ENCODE data around the gene CSGALNACT2.

CSGALNACT2 gene

DNA sequence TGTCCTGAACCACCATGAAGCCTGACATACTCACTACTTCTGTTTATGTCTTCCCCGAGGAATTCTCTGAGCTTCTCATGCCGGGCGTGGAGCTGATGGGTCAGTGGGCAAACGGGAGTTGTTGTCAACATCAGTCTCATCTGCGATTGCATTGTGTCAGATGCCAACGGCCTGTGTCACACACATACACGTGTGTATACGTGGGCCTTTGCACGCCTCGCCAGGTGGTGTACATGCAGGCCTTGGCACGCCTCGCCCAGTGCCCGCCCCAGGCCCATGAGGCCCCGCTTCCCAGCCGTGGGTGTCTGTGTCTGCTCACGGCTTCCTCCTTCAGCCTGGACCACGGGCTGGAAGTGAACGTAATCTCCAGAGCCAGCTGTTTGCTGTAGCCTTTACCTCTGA, 7.5 kb upstream of the CSGALNACT2 start:
- TF ChIP-seq, protein P1, sequence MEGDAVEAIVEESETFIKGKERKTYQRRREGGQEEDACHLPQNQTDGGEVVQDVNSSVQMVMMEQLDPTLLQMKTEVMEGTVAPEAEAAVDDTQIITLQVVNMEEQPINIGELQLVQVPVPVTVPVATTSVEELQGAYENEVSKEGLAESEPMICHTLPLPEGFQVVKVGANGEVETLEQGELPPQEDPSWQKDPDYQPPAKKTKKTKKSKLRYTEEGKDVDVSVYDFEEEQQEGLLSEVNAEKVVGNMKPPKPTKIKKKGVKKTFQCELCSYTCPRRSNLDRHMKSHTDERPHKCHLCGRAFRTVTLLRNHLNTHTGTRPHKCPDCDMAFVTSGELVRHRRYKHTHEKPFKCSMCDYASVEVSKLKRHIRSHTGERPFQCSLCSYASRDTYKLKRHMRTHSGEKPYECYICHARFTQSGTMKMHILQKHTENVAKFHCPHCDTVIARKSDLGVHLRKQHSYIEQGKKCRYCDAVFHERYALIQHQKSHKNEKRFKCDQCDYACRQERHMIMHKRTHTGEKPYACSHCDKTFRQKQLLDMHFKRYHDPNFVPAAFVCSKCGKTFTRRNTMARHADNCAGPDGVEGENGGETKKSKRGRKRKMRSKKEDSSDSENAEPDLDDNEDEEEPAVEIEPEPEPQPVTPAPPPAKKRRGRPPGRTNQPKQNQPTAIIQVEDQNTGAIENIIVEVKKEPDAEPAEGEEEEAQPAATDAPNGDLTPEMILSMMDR (conservative IDR thresholded peaks at IDR 0.05; ENCODE audit: low read depth, low read length) = no peak
- H3K4me3 ChIP-seq (ENCODE audit: low read length) = no peak overlapping the region
- DNase-seq (ENCODE audit: low read depth) = no peak

GRCh38 chr10:43131256-43131655, 7.0 kb upstream of the CSGALNACT2 start:
- no peak overlapping the region for H3K4me3 ChIP-seq (ENCODE audit: low read length)
- TF ChIP-seq, protein P1 (conservative IDR thresholded peaks at IDR 0.05; ENCODE audit: low read depth, low read length) = no peak
- no peak for DNase-seq (ENCODE audit: low read depth)

DNA sequence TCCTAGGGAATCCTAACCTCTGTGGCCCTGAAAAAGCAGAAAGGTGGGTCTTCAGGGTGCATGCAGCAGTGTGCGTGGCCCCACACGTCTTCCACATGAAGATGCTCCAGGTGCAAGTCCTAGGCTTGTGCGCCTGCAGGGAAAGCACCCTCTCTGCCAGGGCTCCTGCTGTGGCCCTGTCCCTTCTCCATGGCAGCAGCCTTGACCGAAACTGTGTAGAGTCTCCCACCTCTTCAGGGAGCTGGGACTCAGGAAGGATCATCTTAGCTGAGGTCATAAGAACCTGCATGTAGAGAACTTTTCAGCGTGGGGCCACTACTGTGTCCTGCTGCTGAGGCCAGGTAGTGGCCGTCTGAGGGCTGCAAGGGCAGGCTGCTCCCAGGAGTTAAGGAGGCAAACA, 6.3 kb upstream of the CSGALNACT2 start:
- no peak for DNase-seq (ENCODE audit: low read depth)
- no peak overlapping the region for H3K4me3 ChIP-seq (ENCODE audit: low read length)
- TF ChIP-seq, protein P1 (conservative IDR thresholded peaks at IDR 0.05; ENCODE audit: low read depth, low read length) = no peak

GRCh38 chr10:43132867-43133787, 5.1 kb upstream of the CSGALNACT2 start:
- TF ChIP-seq, protein P1 (conservative IDR thresholded peaks at IDR 0.05; ENCODE audit: low read depth, low read length) = no peak
- DNase-seq (ENCODE audit: low read depth) = no peak
- no peak overlapping the region for H3K4me3 ChIP-seq (ENCODE audit: low read length)

DNA sequence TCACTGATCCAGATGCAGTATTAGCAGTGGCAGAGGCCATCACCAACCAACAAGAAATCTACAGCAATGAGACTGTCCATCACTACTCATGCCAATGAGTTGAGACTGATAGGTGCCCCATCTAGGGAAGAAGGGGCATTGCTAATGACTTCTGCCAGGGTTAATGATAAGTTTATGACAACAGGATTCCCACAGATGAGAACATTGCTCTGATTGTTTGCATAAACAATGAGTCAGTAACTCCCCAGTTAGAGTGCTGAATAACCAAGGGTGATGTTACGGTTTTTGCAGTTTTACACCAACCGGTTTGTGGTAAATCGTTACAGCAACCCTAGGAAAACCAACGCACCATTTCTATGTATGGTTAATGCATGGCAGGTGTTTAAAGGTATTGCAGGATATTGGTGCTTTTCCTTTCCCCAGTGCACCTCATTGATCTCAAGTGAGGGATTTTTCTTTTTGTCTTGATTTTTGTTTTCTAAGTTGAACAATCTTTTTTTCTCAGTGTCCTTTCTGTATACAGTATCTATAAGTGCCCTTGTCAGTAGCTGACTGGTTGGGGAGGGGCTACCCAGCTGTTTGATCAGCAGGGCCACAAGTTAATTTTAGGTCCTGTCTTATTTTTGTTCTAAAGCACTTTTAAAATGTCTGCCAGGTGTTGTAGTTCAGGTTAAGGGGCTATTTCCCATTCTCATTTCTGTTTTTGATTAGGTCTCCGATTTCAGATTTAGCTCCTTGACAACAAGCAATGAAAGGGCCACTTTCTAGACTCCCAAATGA, 3.9 kb upstream of the CSGALNACT2 start:
- TF ChIP-seq, protein P1 (conservative IDR thresholded peaks at IDR 0.05; ENCODE audit: low read depth, low read length) = no peak
- H3K4me3 ChIP-seq (ENCODE audit: low read length) = no peak overlapping the region
- DNase-seq (ENCODE audit: low read depth) = no peak

DNA sequence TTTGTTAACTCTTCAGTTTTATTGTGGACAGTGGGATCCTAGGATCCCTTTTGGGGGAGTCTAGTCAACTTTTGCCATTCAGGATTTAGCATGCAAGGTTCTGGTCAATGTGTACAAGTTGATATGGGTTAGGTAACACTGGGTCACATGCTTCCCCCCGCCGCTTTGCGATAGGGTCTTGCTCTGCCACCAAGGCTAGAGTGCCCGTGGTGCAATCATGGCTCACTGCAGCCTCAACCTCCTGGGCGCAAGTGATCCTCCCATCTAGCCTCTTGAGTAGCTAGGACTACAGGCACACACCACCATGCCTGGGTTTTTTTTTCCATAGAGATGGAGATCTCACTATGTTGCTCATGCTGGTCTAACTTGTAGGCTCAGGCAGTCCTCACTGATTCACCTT, 3.2 kb upstream of the CSGALNACT2 start:
- no peak overlapping the region for H3K4me3 ChIP-seq (ENCODE audit: low read length)
- no peak for DNase-seq (ENCODE audit: low read depth)
- TF ChIP-seq, protein P1 (conservative IDR thresholded peaks at IDR 0.05; ENCODE audit: low read depth, low read length) = no peak

All from retinal pigment epithelial cell (primary cell).